GM21528 (cell line): ENCODE data around the gene BEST2.

Experiments used
- ATAC-seq: cut with Tn5 transposase; IDR thresholded peaks from one replicate; pipeline ENCODE4 v1.9.1; 2021; ENCODE audit warnings: mild to moderate bottlenecking, moderate library complexity; ENCODE audit not compliant: unreplicated experiment, low FRiP score

The BEST2 gene

GRCh38 chr19:12785431-12786031 lies 33.9 kb downstream of the BEST2 start:
- no peak for ATAC-seq

GRCh38 chr19:12786141-12786870 lies 34.7 kb downstream of the BEST2 start:
- ATAC-seq = no peak

- ATAC-seq = no peak
These were observed 35.4 kb downstream of the BEST2 start for GRCh38 chr19:12786952-12787351.

GRCh38 chr19:12787458-12787857 lies 35.9 kb downstream of the BEST2 start:
- ATAC-seq = no peak

GRCh38 chr19:12788042-12788681 lies 36.6 kb downstream of the BEST2 start:
- ATAC-seq = no peak

GRCh38 chr19:12788682-12789097 lies 37.1 kb downstream of the BEST2 start:
- ATAC-seq = no peak

GRCh38 chr19:12789098-12789903 lies 37.7 kb downstream of the BEST2 start:
- ATAC-seq = no peak

GRCh38 chr19:12789904-12790619 lies 38.5 kb downstream of the BEST2 start:
- ATAC-seq = peak; percentile 34

GRCh38 chr19:12790628-12791344 lies 39.2 kb downstream of the BEST2 start:
- ATAC-seq = no peak

- ATAC-seq = peak; percentile 25
These were observed 39.9 kb downstream of the BEST2 start, which contains the start of gene JUNB for GRCh38 chr19:12791345-12792050. Gene JUNB, plus strand, starts transcription at chr19:12791486. Its CDS starts 286 bp downstream, at chr19:12791772.

GRCh38 chr19:12792051-12792852 lies 40.7 kb downstream of the BEST2 start:
- ATAC-seq = no peak

- ATAC-seq = no peak
These were observed 41.3 kb downstream of the BEST2 start for GRCh38 chr19:12792853-12793289.

GRCh38 chr19:12793290-12794195 lies 42.0 kb downstream of the BEST2 start:
- peak; percentile 33 for ATAC-seq

- no peak for ATAC-seq
These were observed 42.8 kb downstream of the BEST2 start for GRCh38 chr19:12794196-12794941.

GRCh38 chr19:12794971-12795381 lies 43.4 kb downstream of the BEST2 start:
- ATAC-seq = no peak
